Body of pancreas (tissue), 4 donors: ENCODE measurements around the gene TMX2. TPM values are rescaled to one million over a fixed set of nuclear protein-coding genes. Genes with fewer than 3 reads are reported as not detected.
A peak's percentile ranks its signal among the peaks of the same experiment; 100 is the strongest.
"Not testable (repeated sequence)": the region's sequence is repeated elsewhere in the genome, so short reads cannot be mapped to it uniquely, and the experiment has no call there.

Source experiments
- ATAC-seq: fragments of 150-250 bp; one replicate; pipeline ENCODE4 v1.9.1; 2016
- DNase-seq, 4 donors: peaks; one replicate each; pipeline ENCODE4 v3.0.0-alpha.2; 2019
- H3K27ac ChIP-seq, 4 donors: fragments of 200-600 bp; sonication (generic); 1 replicate in 3 of 4; 2 replicates in 1 of 4; pipeline versions ENCODE4 v1.5.1 to v1.6.1; 2016 to 2019; ENCODE audit warnings: mild to moderate bottlenecking in 1 of 4, mixed read lengths in 1 of 4, moderate library complexity in 1 of 4
- H3K27me3 ChIP-seq, 2 donors: fragments of 200-600 bp; sonication (generic); one replicate each; pipeline ENCODE4 v1.6.0; 2016; ENCODE audit warnings: mild to moderate bottlenecking in 1 of 2
- H3K36me3 ChIP-seq, 2 donors: fragments of 200-600 bp; sonication (generic); replicated peaks in 1 of 2; 2 replicates each; pipeline ENCODE4 v1.5.1; 2016; ENCODE audit warnings: low read depth in 2 of 2; ENCODE audit not compliant: insufficient read depth in 1 of 2
- H3K4me1 ChIP-seq: fragments of 200-600 bp; sonication (generic); one replicate; pipeline ENCODE4 v1.6.0; 2016
- H3K4me3 ChIP-seq, 2 donors: fragments of 200-600 bp; sonication (generic); 1 replicate in 1 of 2; 2 replicates in 1 of 2; pipeline ENCODE4 v1.5.1; 2016 to 2019
- H3K9me3 ChIP-seq, 3 donors: fragments of 200-600 bp; sonication (generic); 1 replicate in 2 of 3; 2 replicates in 1 of 3; pipeline ENCODE4 v1.5.1; 2016
- CTCF ChIP-seq, 7 experiments: fragments of 450-650 bp in 4 of 7; fragments of 200-600 bp in 3 of 7; sonication (generic) in 3 of 7; IDR thresholded peaks; one replicate each; pipeline ENCODE4 v1.5.1; 2016 to 2019; ENCODE audit warnings: antibody characterized with exemption in 7 of 7
- POLR2A ChIP-seq, 3 donors: fragments of 450-650 bp; IDR thresholded peaks; one replicate each; pipeline ENCODE4 v1.6.1; 2016; ENCODE audit warnings: antibody characterized with exemption in 3 of 3, mild to moderate bottlenecking in 2 of 3
- WGBS, 2 donors: methylation state at CpG; one replicate each; pipeline ENCODE4 v1.1.5; 2017; 5-methylcytosine and 5-hydroxymethylcytosine counted together
- intact Hi-C: fragments of 100-400 bp; cut with DNase I; formaldehyde crosslinking; loops from one replicate; pipeline ENCODE4 v1.15.1; 2023
- total RNA-seq, 2 donors: library from RNA; depleted of rRNA; stranded (reverse); fragments of >200 nt; gene quantifications; one replicate each; pipeline ENCODE4 v1.1.0, GENCODE V29; 2016

The TMX2 gene
- total RNA-seq, 2 donors from 2014 or later = 32.9 to 46.8 TPM

GRCh38 chr11:57709802-57710367 lies 2.5 kb upstream of the TMX2 start:
- peaks cover 37% of the 10 kb centered on the region for H3K4me1 ChIP-seq
- TF ChIP-seq CTCF (IDR thresholded peaks at IDR 0.05) (no peak), POLR2A (IDR thresholded peaks at IDR 0.05) (no peak)
- intact Hi-C loops = loop anchor here (10.0 kb wide), 1 partner anchor 45 kb away; the partner anchor contains the start of gene ZDHHC5
- H3K27ac ChIP-seq = no peak overlapping the region
- no peak for ATAC-seq
- no peaks in the 10 kb centered on the region for H3K27me3 ChIP-seq
- H3K9me3 ChIP-seq = no peaks in the 10 kb centered on the region
- peaks cover 0 to 2% of the 10 kb centered on the region in 2 donors for H3K36me3 ChIP-seq
- WGBS, 2 donors = 89 to 97% methylated on average over 5 of the region's 5 CpGs
- no peak overlapping the region for H3K4me3 ChIP-seq
- DNase-seq = no peak

- intact Hi-C loops = loop anchor here (10.0 kb wide), 1 partner anchor 47 kb away; the partner anchor contains the start of gene ZDHHC5
- peak within 1 kb of the TSS; percentile 89 to 96 for H3K4me3 ChIP-seq
- no peaks in the 10 kb centered on the region for H3K36me3 ChIP-seq
- ATAC-seq (peak; percentile 80), DNase-seq (peak; percentile 90 to 96 (median 93))
- TF ChIP-seq POLR2A (IDR thresholded peaks at IDR 0.05) = peak; percentile 34 to 76 (median 69)
- TF ChIP-seq CTCF (IDR thresholded peaks at IDR 0.05) = no peak
- no peaks in the 10 kb centered on the region for H3K9me3 ChIP-seq
- H3K27me3 ChIP-seq = no peaks in the 10 kb centered on the region
- peak within 1 kb of the TSS; percentile 88 to 96 (median 94) for H3K27ac ChIP-seq
- 2% methylated on average over 13 to 51 of the region's 51 CpGs for WGBS, 2 donors
- peaks cover 40% of the 10 kb centered on the region for H3K4me1 ChIP-seq
These were observed 758 bp upstream of the TMX2 start, which contains the start of gene MED19 for GRCh38 chr11:57711414-57712255. TSS of gene MED19 (minus strand) at chr11:57712215. CDS start at chr11:57712179, 36 bp downstream.

- 94 to 97% methylated on average over 2 of the region's 2 CpGs for WGBS, 2 donors
- no peak overlapping the region for H3K27ac ChIP-seq
These were observed 1.4 kb downstream of the TMX2 start for GRCh38 chr11:57713835-57714234.

GRCh38 chr11:57716726-57717125 lies 4.3 kb downstream of the TMX2 start:
- H3K27ac ChIP-seq, H3K9me3 ChIP-seq, H3K36me3 ChIP-seq, ATAC-seq, H3K4me3 ChIP-seq, H3K27me3 ChIP-seq, DNase-seq: not testable (repeated sequence)
- H3K4me1 ChIP-seq = peaks cover 21% of the 10 kb centered on the region
- intact Hi-C loops = loop anchor here (10.0 kb wide), 1 partner anchor 52 kb away; the partner anchor contains the start of gene ZDHHC5
- no CpG with 5 or more reads among the region's 34 CpGs for WGBS, 2 donors

More at GRCh38 chr11:57713835-57714234, 1.4 kb downstream of the TMX2 start:
- ATAC-seq = no peak
- no peak for DNase-seq
- Histone ChIP-seq H3K27me3 (no peaks in the 10 kb centered on the region), H3K9me3 (no peaks in the 10 kb centered on the region), H3K36me3 (no peaks in the 10 kb centered on the region), H3K4me3 (no peak overlapping the region), H3K4me1 (peaks cover 40% of the 10 kb centered on the region)
- TF ChIP-seq POLR2A (IDR thresholded peaks at IDR 0.05) (no peak), CTCF (IDR thresholded peaks at IDR 0.05) (no peak)
- intact Hi-C loops = loop anchor here (10.0 kb wide), 1 partner anchor 49 kb away; the partner anchor contains the start of gene ZDHHC5

- Histone ChIP-seq H3K4me1 (no peaks in the 10 kb centered on the region), H3K9me3 (no peaks in the 10 kb centered on the region), H3K4me3 (no peak overlapping the region), H3K27ac (no peak overlapping the region), H3K27me3 (no peaks in the 10 kb centered on the region), H3K36me3 (no peaks in the 10 kb centered on the region)
- intact Hi-C loops = no loop called here
- TF ChIP-seq CTCF (IDR thresholded peaks at IDR 0.05) (no peak), POLR2A (IDR thresholded peaks at IDR 0.05) (no peak)
- no peak for DNase-seq
- ATAC-seq = no peak
- WGBS, 2 donors = 76 to 77% methylated on average over 2 of the region's 2 CpGs
These were observed 14.8 kb downstream of the TMX2 start for GRCh38 chr11:57727185-57727584.
